ENCODE measurements around the gene CCNI2.
A peak's percentile ranks its signal among the peaks of the same experiment; 100 is the strongest.

Gene CCNI2

GRCh38 chr5:132750471-132751230 is 3.4 kb downstream of the CCNI2 start:
- no peak for DNase-seq

- DNase-seq = peak; percentile 7
Observed at GRCh38 chr5:132751444-132751843, 4.2 kb downstream of the CCNI2 start.

- DNase-seq = no peak
Observed at GRCh38 chr5:132751971-132752580, 4.8 kb downstream of the CCNI2 start.

- no peak for DNase-seq
Observed at GRCh38 chr5:132752581-132753125, 5.4 kb downstream of the CCNI2 start.

GRCh38 chr5:132753135-132753987 is 6.1 kb downstream of the CCNI2 start:
- DNase-seq = no peak

- DNase-seq = no peak
Observed at GRCh38 chr5:132754111-132754510, 6.9 kb downstream of the CCNI2 start.

GRCh38 chr5:132754947-132755346 is 7.7 kb downstream of the CCNI2 start:
- no peak for DNase-seq

- no peak for DNase-seq
Observed at GRCh38 chr5:132756542-132756941, 9.3 kb downstream of the CCNI2 start.

GRCh38 chr5:132758451-132758850 is 11.2 kb downstream of the CCNI2 start:
- DNase-seq = no peak

- DNase-seq = no peak
Observed at GRCh38 chr5:132759114-132760048, 12.2 kb downstream of the CCNI2 start.

GRCh38 chr5:132760049-132760420 is 12.8 kb downstream of the CCNI2 start:
- DNase-seq = no peak

- no peak for DNase-seq
Observed at GRCh38 chr5:132760601-132761317, 13.5 kb downstream of the CCNI2 start.

GRCh38 chr5:132761321-132762240 is 14.4 kb downstream of the CCNI2 start:
- DNase-seq = no peak

GRCh38 chr5:132762246-132763000 is 15.2 kb downstream of the CCNI2 start:
- no peak for DNase-seq

GRCh38 chr5:132763181-132764036 is 16.2 kb downstream of the CCNI2 start:
- peak; percentile 52 for DNase-seq

GRCh38 chr5:132764051-132764450 is 16.8 kb downstream of the CCNI2 start:
- no peak for DNase-seq

GRCh38 chr5:132764671-132765238 is 17.5 kb downstream of the CCNI2 start:
- DNase-seq = no peak

- no peak for DNase-seq
Observed at GRCh38 chr5:132765311-132766019, 18.2 kb downstream of the CCNI2 start.

All from suppressor macrophage treated with lipopolysaccharide for 4 hours (primary cell).